NK-92 treated with Interleukin-12 subunit alpha and Interleukin-12 subunit beta, amount 100 ng/mL, for 24 hours (cell line): Measurements from ENCODE around the gene HOXC11.

ENCODE experiments used
- DNase-seq: peaks from one replicate; lab custom pipeline; 2025; lab: John Stamatoyannopoulos, UW

HOXC11 gene

GRCh38 chr12:53942467-53942997 lies 30.4 kb upstream of the HOXC11 start:
- DNase-seq: no peak

DNA sequence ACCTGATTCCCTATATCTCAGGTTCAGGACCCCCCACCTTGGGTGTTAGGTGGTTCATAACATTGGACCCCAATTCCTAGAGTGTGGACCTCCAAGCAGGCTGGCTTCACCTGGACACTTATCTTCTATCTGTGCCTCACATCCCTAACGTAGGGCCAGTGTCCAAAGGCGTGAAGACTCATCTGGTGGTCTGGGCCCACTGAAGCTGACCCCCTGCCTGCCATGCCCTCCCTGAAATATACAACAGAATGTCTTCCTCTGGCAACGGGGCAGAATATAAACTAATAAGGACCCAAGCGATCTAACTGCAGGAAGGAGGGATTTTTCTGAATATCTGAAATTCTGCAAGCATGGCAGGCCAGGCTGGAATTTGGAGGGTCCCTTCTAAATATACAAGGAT lies 28.7 kb upstream of the HOXC11 start:
- DNase-seq: no peak

DNA sequence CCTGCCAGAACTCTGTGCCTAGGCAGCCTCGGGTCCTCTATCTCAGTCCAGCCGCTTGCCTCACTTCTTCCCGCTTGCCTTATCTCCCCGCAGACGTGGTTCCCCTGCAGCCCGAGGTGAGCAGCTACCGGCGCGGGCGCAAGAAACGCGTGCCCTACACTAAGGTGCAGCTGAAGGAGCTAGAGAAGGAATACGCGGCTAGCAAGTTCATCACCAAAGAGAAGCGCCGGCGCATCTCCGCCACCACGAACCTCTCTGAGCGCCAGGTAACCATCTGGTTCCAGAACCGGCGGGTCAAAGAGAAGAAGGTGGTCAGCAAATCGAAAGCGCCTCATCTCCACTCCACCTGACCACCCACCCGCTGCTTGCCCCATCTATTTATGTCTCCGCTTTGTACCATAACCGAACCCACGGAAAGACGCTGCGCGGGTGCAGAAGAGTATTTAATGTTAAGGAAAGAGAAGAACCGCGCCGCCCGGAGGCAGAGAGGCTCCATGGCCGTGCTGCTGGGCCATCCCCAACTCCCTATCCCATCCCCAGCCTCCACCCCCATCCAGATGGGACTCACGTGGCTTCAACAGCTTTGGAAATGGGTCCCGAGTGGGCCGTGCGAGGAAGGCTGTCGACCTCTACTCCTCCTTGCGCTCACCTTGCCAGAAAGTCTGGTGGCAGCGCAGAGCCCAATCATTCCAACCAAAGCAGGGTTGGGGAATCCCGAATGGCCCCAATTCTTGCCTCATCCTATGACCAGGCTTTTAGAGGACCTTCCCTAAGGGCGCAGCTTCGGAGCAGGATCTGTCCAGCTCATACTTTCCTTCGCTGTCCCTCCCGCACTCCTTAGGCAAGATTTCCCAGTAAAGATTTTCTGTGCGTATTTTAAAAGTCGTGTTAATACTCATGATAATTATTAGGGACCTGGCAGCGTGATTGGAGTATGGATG lies 27.7 kb upstream of the HOXC11 start:
- DNase-seq: no peak

DNA sequence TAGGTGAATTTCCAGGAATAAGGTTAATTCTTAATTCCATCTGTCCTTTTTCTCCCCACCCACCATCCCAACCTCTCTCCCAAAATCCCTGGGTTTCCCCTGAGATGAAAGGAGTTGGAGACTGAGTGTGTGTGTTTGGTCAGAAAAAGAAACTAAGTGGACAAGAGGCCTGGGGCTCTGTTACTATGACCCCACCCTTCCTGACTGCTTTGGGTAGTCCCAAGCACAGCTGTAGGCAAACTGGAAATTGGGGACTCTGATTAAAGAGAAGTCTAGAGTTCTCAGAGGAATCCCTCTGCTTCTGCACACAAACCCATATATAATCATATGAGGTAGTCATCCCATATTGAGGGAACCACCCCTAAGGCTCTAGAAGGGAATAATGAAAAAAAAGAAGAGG lies 25.2 kb upstream of the HOXC11 start:
- DNase-seq: no peak

DNA sequence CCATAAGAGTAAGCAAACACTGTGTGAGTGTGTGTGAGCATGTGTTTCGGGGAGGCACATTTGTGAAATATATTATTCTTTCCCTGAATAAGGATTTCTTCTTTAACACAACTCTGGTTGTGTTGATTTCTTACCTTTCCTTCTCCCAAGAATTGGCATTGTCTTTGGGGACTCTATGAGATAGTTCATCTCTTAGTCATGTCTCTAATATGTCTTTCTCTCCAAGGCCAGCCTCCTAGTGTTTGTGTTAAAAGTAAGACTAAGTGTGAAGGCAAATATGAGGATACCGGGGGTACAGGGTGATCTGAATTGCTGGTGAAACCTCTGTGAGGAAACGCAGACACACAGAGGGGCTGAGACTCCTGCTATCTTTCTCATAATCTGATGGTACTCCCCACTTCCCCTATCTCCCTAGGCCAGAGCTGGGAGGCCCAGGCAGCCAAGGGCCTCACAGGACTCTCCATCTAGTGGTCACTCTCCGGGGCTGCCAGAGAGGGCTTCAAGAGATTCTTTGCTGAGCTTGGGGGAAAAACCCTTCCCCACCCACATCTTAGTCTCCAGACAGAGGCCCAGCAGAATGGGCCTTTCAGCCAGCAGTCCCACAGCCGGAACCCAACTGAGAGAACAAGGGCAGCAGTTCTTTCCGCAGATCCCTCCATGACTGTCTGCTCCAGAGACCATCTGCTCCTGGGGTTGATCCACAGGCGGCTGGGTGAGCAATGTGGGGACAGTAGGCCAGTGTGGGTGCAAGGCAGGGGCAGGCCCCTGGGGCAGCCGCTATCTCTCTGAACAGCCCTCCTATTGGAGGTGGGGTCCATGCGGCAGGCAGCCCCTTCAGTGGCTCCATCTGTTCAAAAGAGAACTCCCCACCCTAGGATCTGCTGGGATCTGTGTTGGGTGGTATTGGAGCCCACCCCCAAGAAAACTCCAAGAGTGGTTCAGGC lies 24.0 kb upstream of the HOXC11 start:
- DNase-seq: no peak

GRCh38 chr12:53949631-53950436 lies 23.1 kb upstream of the HOXC11 start:
- no peak for DNase-seq

GRCh38 chr12:53950437-53950773 lies 22.5 kb upstream of the HOXC11 start:
- no peak for DNase-seq

DNA sequence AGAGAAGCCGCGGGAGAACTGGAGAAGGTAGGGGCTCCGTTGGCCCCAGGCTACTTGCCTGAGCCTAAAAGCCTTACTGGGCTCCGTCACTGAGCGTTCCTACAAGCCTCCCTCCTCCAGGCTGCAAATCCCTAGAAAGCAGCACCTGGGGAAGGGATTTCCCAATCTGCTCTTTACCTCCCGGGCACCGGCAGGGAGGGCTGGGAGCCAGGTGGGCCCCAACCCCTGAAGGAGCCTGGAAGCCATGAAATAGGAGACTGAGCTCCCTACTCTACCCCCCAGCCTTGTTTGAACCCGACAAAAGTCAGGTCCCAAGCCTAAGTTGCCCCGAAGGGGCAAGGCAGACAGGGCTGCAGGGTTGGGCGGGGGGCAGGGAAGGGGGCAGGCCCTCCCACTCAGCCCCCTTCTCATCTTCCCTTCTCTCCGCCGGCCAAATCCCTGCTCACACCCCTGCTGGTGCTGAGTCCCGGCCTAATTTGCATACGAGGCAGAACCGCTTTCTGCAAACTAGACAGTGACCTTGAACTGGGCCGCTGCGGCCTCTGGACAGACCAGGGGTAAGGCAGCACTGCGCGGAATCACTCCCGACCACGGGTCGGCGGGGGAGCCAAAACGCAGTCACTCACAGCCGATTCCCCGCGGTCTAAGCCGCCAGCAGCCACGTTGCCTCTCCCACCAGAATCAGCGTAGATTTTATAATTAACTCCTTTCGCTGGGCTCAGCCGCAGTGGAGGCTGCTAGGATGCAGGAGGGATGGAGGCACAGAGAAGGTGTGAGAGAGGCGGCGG lies 21.9 kb upstream of the HOXC11 start:
- DNase-seq: no peak

DNA sequence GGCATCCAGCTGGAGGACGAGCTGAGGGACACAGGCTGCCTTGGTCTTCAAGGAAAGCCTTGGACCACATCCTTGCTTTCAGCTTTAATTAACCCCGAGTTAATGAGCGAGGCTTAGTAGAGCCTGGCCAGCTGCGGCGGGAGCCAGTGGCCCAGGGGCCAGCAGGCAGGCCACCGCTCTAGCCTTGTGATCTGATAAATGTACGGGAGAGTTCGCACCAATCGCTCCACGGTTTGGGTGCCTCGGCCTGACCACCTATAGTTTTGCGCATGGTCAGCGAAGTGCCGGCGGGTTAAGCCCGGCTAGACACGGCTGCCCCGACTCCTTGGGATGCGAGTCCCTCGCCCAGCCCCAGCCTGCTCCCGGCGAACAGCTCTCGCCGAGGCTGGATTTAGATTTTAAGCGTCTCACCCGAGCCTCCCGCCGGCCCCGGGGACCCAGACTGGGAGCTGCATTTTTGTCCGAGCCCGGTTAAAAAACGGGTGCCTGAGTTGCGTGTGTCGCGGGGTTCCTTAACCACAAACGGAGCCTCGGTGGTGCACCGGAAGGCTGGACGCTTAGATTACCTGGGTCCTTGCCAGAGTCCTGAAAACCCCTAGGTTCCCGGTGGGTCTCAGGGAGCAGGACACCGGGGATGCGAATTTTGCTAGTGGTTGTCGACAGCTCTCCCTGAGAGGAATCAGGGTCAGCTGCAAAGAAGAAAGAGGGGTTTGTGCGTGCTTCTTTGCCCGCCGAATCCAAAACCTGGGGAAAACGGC lies 21.2 kb upstream of the HOXC11 start:
- no peak for DNase-seq

GRCh38 chr12:53952335-53952694 lies 20.6 kb upstream of the HOXC11 start:
- DNase-seq: no peak

DNA sequence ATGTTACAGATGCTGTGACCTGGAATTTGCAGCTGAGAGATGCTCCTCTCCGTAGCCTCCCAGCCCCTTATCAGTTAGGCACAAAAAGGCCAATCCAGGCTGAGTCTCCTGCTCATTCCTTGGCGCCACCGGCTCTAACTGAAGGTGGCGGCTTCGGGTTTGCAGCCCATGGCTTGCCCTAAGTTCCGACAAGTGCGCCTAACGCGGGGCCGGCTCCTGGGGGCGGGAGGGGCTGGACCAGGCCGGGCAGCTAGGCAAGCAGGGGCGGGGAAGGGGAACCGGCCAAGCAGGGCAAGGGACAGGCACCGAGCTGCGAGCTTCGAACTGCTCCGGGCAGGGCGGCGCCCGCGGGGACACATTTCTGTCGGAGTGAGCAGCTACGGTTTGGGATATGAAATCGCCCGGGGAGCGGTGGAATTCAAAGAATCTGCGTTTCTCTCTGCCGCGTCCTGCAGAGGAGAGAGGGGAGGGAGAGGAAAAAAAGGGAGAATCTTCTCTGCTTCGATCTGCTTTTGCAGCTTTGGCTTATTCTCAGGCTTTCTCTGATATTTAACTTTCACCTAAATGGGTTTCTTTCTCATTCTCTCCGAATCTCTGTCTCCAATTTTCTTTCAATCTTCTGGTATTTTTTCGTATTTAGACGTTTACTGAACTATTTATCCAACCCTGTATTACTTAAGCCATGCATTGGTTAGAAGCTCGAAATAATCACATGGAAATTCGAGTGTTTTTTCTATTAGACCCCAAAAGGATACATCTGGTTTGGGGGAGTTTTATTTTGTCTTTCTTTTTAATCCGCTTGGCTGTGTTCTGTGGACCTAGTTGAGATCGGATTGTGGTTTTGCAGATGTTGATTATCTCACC lies 19.8 kb upstream of the HOXC11 start:
- no peak for DNase-seq

DNA sequence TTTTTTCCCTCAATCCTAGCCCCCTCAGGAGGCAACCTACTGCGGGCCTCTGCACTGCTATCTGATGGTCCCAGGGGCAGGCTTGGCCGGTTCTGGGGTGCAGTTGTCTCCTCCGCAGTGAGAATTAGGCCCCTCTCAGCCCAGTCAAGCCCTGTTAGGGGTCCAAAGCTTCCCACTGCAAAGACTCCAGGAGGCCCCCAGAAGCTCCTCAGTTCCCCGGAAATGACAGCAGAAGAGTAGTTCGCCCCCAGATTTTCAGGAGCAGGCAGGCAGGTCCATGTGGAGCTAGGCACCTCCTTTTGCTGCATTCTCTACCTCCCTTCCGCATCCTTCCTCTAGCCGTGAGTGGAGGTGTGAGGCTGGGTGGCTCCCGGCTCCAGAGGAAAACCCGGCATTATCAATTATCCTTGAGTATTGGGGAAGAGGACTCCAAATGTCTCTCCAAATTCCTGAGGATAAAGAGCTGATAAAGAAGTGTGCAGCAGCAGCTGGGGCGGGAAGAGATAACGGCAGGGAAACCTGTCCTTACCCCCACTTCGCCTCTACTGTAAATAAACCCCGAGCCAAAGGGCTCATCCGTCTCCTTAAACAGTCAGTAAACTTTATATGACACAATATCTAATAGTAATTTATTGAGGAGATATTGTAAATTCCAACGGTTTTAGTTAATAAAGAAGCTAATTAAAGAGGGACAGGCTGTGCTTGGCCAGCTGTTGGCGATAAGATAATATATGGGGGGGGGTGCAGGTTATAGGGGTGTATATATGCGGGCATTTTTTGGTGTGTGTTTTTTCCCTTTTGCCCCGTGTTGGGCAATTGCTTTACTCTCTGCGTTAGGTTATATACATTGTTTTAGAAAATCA lies 18.9 kb upstream of the HOXC11 start:
- DNase-seq: no peak

GRCh38 chr12:53954694-53955035 lies 18.3 kb upstream of the HOXC11 start, which contains the start of gene HOXC12:
TSS of gene HOXC12 (plus strand) at chr12:53954903. CDS start at chr12:53954930, 27 bp downstream.
- DNase-seq: no peak

- no peak for DNase-seq
Measured at GRCh38 chr12:53955036-53955775, 17.7 kb upstream of the HOXC11 start.

DNA sequence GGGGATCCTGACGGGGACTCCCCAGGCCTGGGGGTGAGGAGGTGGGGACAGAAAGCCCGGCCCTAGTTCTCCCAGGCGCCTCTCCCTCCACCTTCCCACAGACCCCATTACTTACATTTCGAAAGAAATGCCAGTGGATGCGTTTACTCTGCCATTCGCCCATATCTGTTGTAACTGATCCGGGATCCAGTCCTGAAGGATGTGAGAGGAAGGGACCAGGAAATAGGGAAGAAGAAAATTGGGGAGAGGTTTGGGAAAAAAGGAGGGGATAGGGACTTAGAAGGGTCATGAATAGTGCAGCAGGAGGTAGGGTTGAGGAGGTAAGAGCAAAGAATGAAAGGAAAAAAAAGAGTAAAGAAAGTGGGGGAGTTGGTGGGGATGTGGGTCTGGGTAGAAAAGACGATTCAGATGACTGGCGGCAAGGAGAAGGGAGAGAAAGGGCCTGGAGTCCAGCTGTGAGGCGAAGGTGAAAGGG lies 17.1 kb upstream of the HOXC11 start:
- no peak for DNase-seq

- no peak for DNase-seq
Measured at GRCh38 chr12:53956251-53956887, 16.6 kb upstream of the HOXC11 start.

GRCh38 chr12:53956914-53957536 lies 15.9 kb upstream of the HOXC11 start:
- no peak for DNase-seq
